HepG2 (cell line): ENCODE results near the gene PDE3A. TPM values are rescaled to one million over a fixed set of nuclear protein-coding genes. Genes with fewer than 3 reads are reported as not detected.

ENCODE experiments used
- CBX5 ChIP-seq: sonication (generic); formaldehyde crosslinking; IDR thresholded peaks from 2 replicates; pipeline ENCODE4 v1.4.0; 2020; ENCODE audit warnings: missing genetic modification reagents, borderline replicate concordance
- IKZF4 ChIP-seq: sonication (generic); formaldehyde crosslinking; IDR thresholded peaks from 2 replicates; pipeline ENCODE4 v1.5.1; 2020; ENCODE audit warnings: borderline replicate concordance, mild to moderate bottlenecking, low read depth, missing genetic modification reagents; ENCODE audit errors: not compliant biosample characterization
- TRIM24 ChIP-seq: sonication (generic); formaldehyde crosslinking; IDR thresholded peaks from 2 replicates; pipeline ENCODE4 v1.8.0; 2022; ENCODE audit warnings: mild to moderate bottlenecking, missing genetic modification reagents
- ZNF841 ChIP-seq: sonication (generic); formaldehyde crosslinking; IDR thresholded peaks from 2 replicates; pipeline ENCODE4 v1.8.1; 2023; ENCODE audit warnings: missing genetic modification reagents, borderline replicate concordance
- ZSCAN12 ChIP-seq: sonication (generic); formaldehyde crosslinking; IDR thresholded peaks from 2 replicates; pipeline ENCODE4 v1.9.0; 2021; ENCODE audit warnings: mild to moderate bottlenecking, missing genetic modification reagents
- polyA plus RNA-seq, 8 experiments: library from polyadenylated mRNA; depleted of rRNA in 3 of 8; stranded (reverse) in 7 of 8; unstranded in 1 of 8; fragments of >200 nt; fragmentation: Illumina TruSeq in 4 of 8; extraction: Trizol in 4 of 8; gene quantifications; 2 replicates each; pipeline versions ENCODE4 v1.2.1 to v1.2.3, GENCODE V29; 2011 to 2016; ENCODE audit warnings: low read depth in 4 of 8, missing spikeins in 1 of 8, mixed read lengths in 1 of 8; ENCODE audit not compliant: insufficient read depth in 1 of 8
- total RNA-seq, 5 experiments: library from RNA; depleted of rRNA; stranded (reverse); fragments of >200 nt; fragmentation: Illumina TruSeq; extraction: Trizol; gene quantifications; 2 replicates each; pipeline ENCODE4 v1.2.3, GENCODE V29; 2016; ENCODE audit warnings: low read depth in 1 of 5
- TF ChIP-seq, protein P1 (sequence below): sonication (generic); formaldehyde crosslinking; IDR thresholded peaks from 2 replicates; pipeline ENCODE4 v1.5.1; 2020; ENCODE audit warnings: missing genetic modification reagents, mild to moderate bottlenecking, borderline replicate concordance
- TF ChIP-seq, protein P2 (sequence below): IDR thresholded peaks from 2 replicates; pipeline ENCODE4 v1.6.1; 2016; ENCODE audit warnings: control low read depth
- TF ChIP-seq, protein P3 (sequence below): sonication (generic); formaldehyde crosslinking; IDR thresholded peaks from 2 replicates; pipeline ENCODE4 v1.4.0; 2020; ENCODE audit warnings: missing genetic modification reagents, borderline replicate concordance
- TF ChIP-seq, protein P4 (sequence below): sonication (generic); formaldehyde crosslinking; IDR thresholded peaks from 2 replicates; pipeline ENCODE4 v1.8.0; 2022; ENCODE audit warnings: missing genetic modification reagents, mild to moderate bottlenecking, borderline replicate concordance

Gene PDE3A
- total and polyA plus RNA-seq, 2 of the 13 experiments (the other 11 are each of a cell fraction or from before 2014, with no cell fraction given): 0.77 to 1.5 TPM

DNA sequence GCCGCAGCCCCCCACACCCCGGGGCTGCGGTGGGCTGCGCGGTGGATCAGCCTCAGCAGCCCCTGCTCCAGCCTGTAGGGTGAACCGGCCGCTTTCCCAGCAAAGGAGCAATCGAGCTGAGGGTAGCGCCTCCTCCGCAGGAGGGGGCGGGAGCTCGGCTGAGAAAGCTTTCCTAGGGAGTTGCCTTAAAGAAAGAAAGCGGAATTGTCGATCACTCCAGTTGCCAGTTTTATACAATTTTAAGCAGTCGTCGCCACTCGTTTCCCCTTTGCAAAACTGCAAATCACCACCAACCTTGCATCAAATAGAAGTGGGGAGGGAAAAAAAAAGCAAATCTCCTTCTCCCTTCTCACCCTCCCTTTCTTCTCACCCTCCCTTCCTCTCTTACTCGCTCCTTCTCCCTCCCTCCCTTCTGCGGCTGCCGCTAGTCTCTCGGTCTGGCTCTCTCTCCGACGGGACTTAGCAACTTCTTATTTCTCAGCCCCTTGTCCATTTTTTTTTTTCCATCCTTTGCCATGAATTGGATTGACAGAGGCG, at the start of gene PDE3A (continued):
- TF ChIP-seq, protein P1, sequence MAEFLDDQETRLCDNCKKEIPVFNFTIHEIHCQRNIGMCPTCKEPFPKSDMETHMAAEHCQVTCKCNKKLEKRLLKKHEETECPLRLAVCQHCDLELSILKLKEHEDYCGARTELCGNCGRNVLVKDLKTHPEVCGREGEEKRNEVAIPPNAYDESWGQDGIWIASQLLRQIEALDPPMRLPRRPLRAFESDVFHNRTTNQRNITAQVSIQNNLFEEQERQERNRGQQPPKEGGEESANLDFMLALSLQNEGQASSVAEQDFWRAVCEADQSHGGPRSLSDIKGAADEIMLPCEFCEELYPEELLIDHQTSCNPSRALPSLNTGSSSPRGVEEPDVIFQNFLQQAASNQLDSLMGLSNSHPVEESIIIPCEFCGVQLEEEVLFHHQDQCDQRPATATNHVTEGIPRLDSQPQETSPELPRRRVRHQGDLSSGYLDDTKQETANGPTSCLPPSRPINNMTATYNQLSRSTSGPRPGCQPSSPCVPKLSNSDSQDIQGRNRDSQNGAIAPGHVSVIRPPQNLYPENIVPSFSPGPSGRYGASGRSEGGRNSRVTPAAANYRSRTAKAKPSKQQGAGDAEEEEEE (CRISPR knock-in tag): no peak
- TF ChIP-seq, protein P2, sequence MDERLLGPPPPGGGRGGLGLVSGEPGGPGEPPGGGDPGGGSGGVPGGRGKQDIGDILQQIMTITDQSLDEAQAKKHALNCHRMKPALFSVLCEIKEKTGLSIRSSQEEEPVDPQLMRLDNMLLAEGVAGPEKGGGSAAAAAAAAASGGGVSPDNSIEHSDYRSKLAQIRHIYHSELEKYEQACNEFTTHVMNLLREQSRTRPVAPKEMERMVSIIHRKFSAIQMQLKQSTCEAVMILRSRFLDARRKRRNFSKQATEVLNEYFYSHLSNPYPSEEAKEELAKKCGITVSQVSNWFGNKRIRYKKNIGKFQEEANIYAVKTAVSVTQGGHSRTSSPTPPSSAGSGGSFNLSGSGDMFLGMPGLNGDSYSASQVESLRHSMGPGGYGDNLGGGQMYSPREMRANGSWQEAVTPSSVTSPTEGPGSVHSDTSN: no peak
- TF ChIP-seq ZNF841 (CRISPR knock-in tag): no peak
- TF ChIP-seq IKZF4 (CRISPR knock-in tag): no peak
- TF ChIP-seq, protein P3, sequence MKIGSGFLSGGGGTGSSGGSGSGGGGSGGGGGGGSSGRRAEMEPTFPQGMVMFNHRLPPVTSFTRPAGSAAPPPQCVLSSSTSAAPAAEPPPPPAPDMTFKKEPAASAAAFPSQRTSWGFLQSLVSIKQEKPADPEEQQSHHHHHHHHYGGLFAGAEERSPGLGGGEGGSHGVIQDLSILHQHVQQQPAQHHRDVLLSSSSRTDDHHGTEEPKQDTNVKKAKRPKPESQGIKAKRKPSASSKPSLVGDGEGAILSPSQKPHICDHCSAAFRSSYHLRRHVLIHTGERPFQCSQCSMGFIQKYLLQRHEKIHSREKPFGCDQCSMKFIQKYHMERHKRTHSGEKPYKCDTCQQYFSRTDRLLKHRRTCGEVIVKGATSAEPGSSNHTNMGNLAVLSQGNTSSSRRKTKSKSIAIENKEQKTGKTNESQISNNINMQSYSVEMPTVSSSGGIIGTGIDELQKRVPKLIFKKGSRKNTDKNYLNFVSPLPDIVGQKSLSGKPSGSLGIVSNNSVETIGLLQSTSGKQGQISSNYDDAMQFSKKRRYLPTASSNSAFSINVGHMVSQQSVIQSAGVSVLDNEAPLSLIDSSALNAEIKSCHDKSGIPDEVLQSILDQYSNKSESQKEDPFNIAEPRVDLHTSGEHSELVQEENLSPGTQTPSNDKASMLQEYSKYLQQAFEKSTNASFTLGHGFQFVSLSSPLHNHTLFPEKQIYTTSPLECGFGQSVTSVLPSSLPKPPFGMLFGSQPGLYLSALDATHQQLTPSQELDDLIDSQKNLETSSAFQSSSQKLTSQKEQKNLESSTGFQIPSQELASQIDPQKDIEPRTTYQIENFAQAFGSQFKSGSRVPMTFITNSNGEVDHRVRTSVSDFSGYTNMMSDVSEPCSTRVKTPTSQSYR: no peak
- no peak for TF ChIP-seq CBX5
- TF ChIP-seq, protein P4, sequence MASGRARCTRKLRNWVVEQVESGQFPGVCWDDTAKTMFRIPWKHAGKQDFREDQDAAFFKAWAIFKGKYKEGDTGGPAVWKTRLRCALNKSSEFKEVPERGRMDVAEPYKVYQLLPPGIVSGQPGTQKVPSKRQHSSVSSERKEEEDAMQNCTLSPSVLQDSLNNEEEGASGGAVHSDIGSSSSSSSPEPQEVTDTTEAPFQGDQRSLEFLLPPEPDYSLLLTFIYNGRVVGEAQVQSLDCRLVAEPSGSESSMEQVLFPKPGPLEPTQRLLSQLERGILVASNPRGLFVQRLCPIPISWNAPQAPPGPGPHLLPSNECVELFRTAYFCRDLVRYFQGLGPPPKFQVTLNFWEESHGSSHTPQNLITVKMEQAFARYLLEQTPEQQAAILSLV (CRISPR knock-in tag): no peak
- TF ChIP-seq ZSCAN12: no peak
- TF ChIP-seq TRIM24 (CRISPR knock-in tag): no peak
- TF ChIP-seq, all 625 proteins: peak for 0
